A549 (cell line): ENCODE results near the gene GRM5. TPM values are rescaled to one million over a fixed set of nuclear protein-coding genes. Genes with fewer than 3 reads are reported as not detected.

ENCODE experiments used
- ATAC-seq, 2 experiments: fragments of 200-7000 bp in 1 of 2; fragments of >200 bp in 1 of 2; cut with Nextera tagmentation in 1 of 2; cut with Tn5 transposase in 1 of 2; 3 replicates each; pipeline versions ENCODE4 v1.8.0 to v1.9.1; 2018 to 2020; ENCODE audit warnings: mild to moderate bottlenecking in 1 of 2, moderate library complexity in 1 of 2
- CTCF ChIA-PET: fragments of 300-600 bp; sonication (Branson Sonifier 250); formaldehyde crosslinking; extraction: SDS; loops from one replicate; lab custom pipeline; 2021; ENCODE audit warnings: antibody characterized with exemption, inconsistent platforms; lab: Yijun Ruan, JAX
- POLR2A ChIA-PET: fragments of 350-600 bp; formaldehyde crosslinking; extraction: SDS; loops from one replicate; lab custom pipeline; 2021; ENCODE audit warnings: antibody characterized with exemption, inconsistent platforms; lab: Yijun Ruan, JAX
- DNase-seq, 2 experiments: peaks; one replicate each; pipeline versions ENCODE4 v3.0.0 to v3.0.0-alpha.2; 2011 to 2016; ENCODE audit warnings: low read depth in 1 of 2, low spot score in 1 of 2
- FAIRE-seq: peaks from 2 replicates; lab custom pipeline; 2011; peaks lifted over from hg19 to GRCh38; lab: Jason Lieb, UNC
- H3K27ac ChIP-seq, 2 experiments: fragments of >200 bp; sonication (Bioruptor Twin); formaldehyde crosslinking; 3 replicates each; pipeline ENCODE4 v1.5.1; 2016 to 2017
- H3K4me1 ChIP-seq: fragments of >200 bp; sonication (Bioruptor Twin); formaldehyde crosslinking; 3 replicates; pipeline ENCODE4 v1.6.1; 2016
- H3K4me2 ChIP-seq: fragments of >200 bp; sonication (Bioruptor Twin); formaldehyde crosslinking; 3 replicates; pipeline ENCODE4 v1.6.1; 2016
- H3K4me3 ChIP-seq: fragments of >200 bp; sonication (Bioruptor Twin); formaldehyde crosslinking; 3 replicates; pipeline ENCODE4 v1.5.1; 2016
- H3K9me3 ChIP-seq: fragments of >200 bp; sonication (Bioruptor Twin); formaldehyde crosslinking; 3 replicates; pipeline ENCODE4 v1.6.1; 2016
- CBX2 ChIP-seq: fragments of 200-600 bp; sonication (generic); IDR thresholded peaks from 2 replicates; pipeline ENCODE4 v1.6.1; 2016; ENCODE audit warnings: low read depth, mild to moderate bottlenecking, borderline replicate concordance
- CEBPB ChIP-seq, 2 experiments: fragments of >200 bp in 1 of 2; sonication (Bioruptor Twin) in 1 of 2; formaldehyde crosslinking in 1 of 2; IDR thresholded peaks; 2 replicates each; pipeline ENCODE4 v1.6.1; 2012 to 2016
- EHF ChIP-seq: fragments of 250-450 bp; sonication (Bioruptor Pico); IDR thresholded peaks from 2 replicates; pipeline ENCODE4 v1.5.0; 2020; ENCODE audit warnings: mild to moderate bottlenecking
- EP300 ChIP-seq, 2 experiments: fragments of >200 bp; sonication (Bioruptor Twin); formaldehyde crosslinking; IDR thresholded peaks; 2 replicates in 1 of 2; 3 replicates in 1 of 2; pipeline ENCODE4 v1.6.1; 2016 to 2017
- HDAC2 ChIP-seq: fragments of 200-600 bp; sonication (generic); IDR thresholded peaks from 2 replicates; pipeline ENCODE4 v1.6.1; 2016
- HOXB13 ChIP-seq: fragments of 250-450 bp; sonication (Bioruptor Pico); IDR thresholded peaks from 2 replicates; pipeline ENCODE4 v1.5.0; 2020; ENCODE audit warnings: low read depth, mild to moderate bottlenecking, moderate library complexity
- KDM1A ChIP-seq: fragments of 200-600 bp; sonication (generic); IDR thresholded peaks from 2 replicates; pipeline ENCODE4 v1.6.1; 2016; ENCODE audit warnings: low read depth, mild to moderate bottlenecking
- KDM5A ChIP-seq: fragments of 200-600 bp; sonication (generic); IDR thresholded peaks from 2 replicates; pipeline ENCODE4 v1.6.1; 2016; ENCODE audit warnings: antibody characterized with exemption, mild to moderate bottlenecking
- NPAS2 ChIP-seq: fragments of 250-450 bp; sonication (Bioruptor Pico); IDR thresholded peaks from 2 replicates; pipeline ENCODE4 v1.8.0; 2022; ENCODE audit warnings: mild to moderate bottlenecking, moderate library complexity, borderline replicate concordance
- NR3C1 ChIP-seq: fragments of >200 bp; sonication (Bioruptor Twin); formaldehyde crosslinking; IDR thresholded peaks from 3 replicates; pipeline ENCODE4 v1.6.1; 2017
- POLR2A ChIP-seq: IDR thresholded peaks from 2 replicates; pipeline ENCODE4 v1.6.1; 2012; ENCODE audit warnings: mild to moderate bottlenecking, low read length
- POLR2AphosphoS2 ChIP-seq: conservative IDR thresholded peaks from 2 replicates; pipeline ENCODE4 v1.6.1; 2012; ENCODE audit warnings: low read length, improper control_type of control experiment, inconsistent platforms
- RFX5 ChIP-seq: fragments of 450-650 bp; IDR thresholded peaks from 2 replicates; pipeline ENCODE4 v1.7.1; 2014; ENCODE audit warnings: antibody characterized with exemption, mild to moderate bottlenecking, moderate library complexity
- RNF2 ChIP-seq: fragments of 200-600 bp; sonication (generic); IDR thresholded peaks from 2 replicates; pipeline ENCODE4 v1.6.1; 2016; ENCODE audit warnings: low read depth, mild to moderate bottlenecking, antibody characterized with exemption, moderate library complexity, borderline replicate concordance
- SMC3 ChIP-seq: fragments of >200 bp; sonication (Bioruptor Twin); formaldehyde crosslinking; IDR thresholded peaks from 3 replicates; pipeline ENCODE4 v1.6.1; 2018; ENCODE audit warnings: inconsistent platforms
- SREBF2 ChIP-seq: fragments of 450-650 bp; IDR thresholded peaks from 2 replicates; pipeline ENCODE4 v1.6.1; 2014; ENCODE audit warnings: mild to moderate bottlenecking, moderate library complexity
- WGBS: methylation state at CpG from one replicate; pipeline ENCODE4 v1.1.6; 2017; ENCODE audit errors: missing lambda C conversion rate; 5-methylcytosine and 5-hydroxymethylcytosine counted together
- polyA plus RNA-seq, 4 experiments: library from polyadenylated mRNA; depleted of rRNA in 3 of 4; stranded (reverse); fragments of >200 nt; fragmentation: RNase III in 1 of 4; extraction: RNeasy Plus Mini Kit Qiagen cat#74134 plus additional on column Dnase treatment in 1 of 4; gene quantifications; 2 replicates in 3 of 4; 3 replicates in 1 of 4; pipeline ENCODE4 v1.2.3, GENCODE V29; 2011 to 2017
- TF ChIP-seq, protein P1 (sequence below): IDR thresholded peaks from 2 replicates; pipeline ENCODE4 v1.6.1; 2012
- TF ChIP-seq, protein P2 (sequence below): fragments of >200 bp; sonication (Bioruptor Twin); formaldehyde crosslinking; IDR thresholded peaks from 3 replicates; pipeline ENCODE4 v1.6.1; 2016
- TF ChIP-seq, protein P3 (sequence below): fragments of 450-650 bp; IDR thresholded peaks from 2 replicates; pipeline ENCODE4 v1.6.1; 2014; ENCODE audit warnings: antibody characterized with exemption
- TF ChIP-seq, protein P4 (sequence below): fragments of >200 bp; sonication (Bioruptor Twin); formaldehyde crosslinking; IDR thresholded peaks from 2 replicates; pipeline ENCODE4 v1.6.1; 2016
- TF ChIP-seq, protein P5 (sequence below): fragments of 200-600 bp; sonication (generic); IDR thresholded peaks from 2 replicates; pipeline ENCODE4 v1.6.1; 2016; ENCODE audit warnings: antibody characterized with exemption, mild to moderate bottlenecking, moderate library complexity

GRM5 gene
- polyA plus RNA-seq, 2 of the 4 experiments (the other 2 are of a cell fraction) = 0.01 TPM; not detected in 1

DNA sequence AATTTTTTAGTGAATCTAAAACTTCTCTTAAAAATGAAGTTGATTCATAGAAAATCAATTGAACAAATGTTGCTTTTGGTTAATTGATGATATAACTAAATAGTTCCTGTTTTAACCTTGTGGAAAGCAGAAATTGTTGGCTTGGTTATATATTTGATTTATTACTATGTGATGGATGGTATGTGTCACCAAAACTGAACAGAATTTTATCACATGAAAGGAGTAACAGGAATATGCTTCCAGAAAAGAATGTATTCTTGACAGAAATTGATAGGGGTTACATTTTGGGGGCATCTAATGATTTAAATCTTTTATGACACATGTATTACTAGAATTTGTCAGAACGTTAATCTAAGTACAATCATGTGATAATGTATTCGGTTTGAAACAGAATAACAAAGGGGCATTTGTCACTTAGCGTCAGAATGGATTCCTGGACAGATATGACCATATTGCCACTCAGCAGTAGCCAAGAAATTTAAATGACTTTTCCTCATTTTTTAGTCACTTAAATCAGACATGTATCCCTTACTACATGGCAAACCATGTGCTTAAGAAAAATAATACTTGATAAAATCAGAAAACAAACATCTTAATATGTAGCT, 295.2 kb downstream of the GRM5 start:
- FAIRE-seq (no peak), ATAC-seq (no peak)
- no peak overlapping the region for H3K4me3 ChIP-seq
- under 1% methylated on average over 3 of the region's 3 CpGs for WGBS
- no peak overlapping the region for H3K4me2 ChIP-seq
- no peaks in the 10 kb centered on the region for H3K4me1 ChIP-seq
- TF ChIP-seq CEBPB (IDR thresholded peaks at IDR 0.05) (no peak), HDAC2 (no peak), SMC3 (no peak), NPAS2 (CRISPR knock-in tag) (no peak), POLR2A (no peak), HOXB13 (CRISPR knock-in tag) (no peak)
- TF ChIP-seq, all 56 proteins: peak for 0
- no peak overlapping the region for H3K27ac ChIP-seq
- CTCF ChIA-PET = no interaction called here
- H3K9me3 ChIP-seq = no peaks in the 10 kb centered on the region
- POLR2A ChIA-PET = no interaction called here
- DNase-seq = no peak

DNA sequence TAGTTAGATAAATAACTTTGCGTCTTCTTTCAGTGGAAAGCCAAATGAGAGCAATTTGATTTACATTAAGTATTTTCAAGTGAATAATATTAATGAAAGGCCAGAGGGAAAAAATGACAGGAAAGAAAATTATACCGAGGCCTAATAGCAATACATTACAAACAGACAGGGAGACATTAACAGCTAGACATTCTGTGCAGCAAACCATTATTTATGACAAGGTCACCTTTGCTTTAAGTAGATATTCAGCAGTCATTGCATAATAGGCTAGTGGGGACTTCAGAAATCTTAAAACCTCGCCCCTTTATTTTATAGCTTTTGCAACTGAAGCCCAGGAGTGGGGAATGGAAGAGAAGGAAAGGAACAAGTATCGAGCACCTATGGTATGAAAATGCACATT, 321.6 kb downstream of the GRM5 start:
- ChIA-PET CTCF (no interaction called here), POLR2A (no interaction called here)
- 17% methylated on average over 4 of the region's 4 CpGs for WGBS
- Histone ChIP-seq H3K4me1 (no peaks in the 10 kb centered on the region), H3K27ac (no peak overlapping the region), H3K4me3 (no peak overlapping the region), H3K9me3 (no peaks in the 10 kb centered on the region), H3K4me2 (no peak overlapping the region)
- DNase-seq = no peak
- ATAC-seq = no peak
- TF ChIP-seq SMC3 (no peak), RNF2 (no peak), NR3C1 (no peak)
- FAIRE-seq = no peak

DNA sequence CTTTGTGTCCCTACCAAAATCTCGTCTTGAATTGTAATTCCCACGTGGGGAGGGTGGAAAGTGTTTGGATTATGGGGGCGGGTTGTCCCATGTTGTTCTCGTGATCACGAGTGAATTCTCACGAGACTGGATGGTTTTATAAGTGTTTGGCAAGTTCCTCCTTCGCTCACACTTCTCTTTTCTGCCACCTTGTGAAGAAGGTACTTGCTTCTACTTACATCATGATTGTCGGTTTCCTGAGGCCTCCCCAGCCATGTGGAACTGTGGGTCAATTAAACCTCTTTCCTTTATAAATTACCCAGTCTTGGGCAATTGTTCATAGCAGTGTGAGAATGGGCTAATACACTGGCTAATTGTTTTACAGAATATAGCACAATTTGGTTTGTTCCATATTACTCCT, 326.3 kb downstream of the GRM5 start:
- 3% methylated on average over 8 of the region's 8 CpGs for WGBS
- H3K9me3 ChIP-seq = no peaks in the 10 kb centered on the region
- no peak overlapping the region for H3K27ac ChIP-seq
- no peak overlapping the region for H3K4me2 ChIP-seq
- ChIA-PET CTCF (interaction anchor here (0.6 kb wide), 1 partner anchor 11 kb away, joined by 3 read pairs; no protein-coding TSS in a partner anchor), POLR2A (no interaction called here)
- no peak for ATAC-seq
- H3K4me3 ChIP-seq = no peak overlapping the region
- FAIRE-seq = no peak
- no peaks in the 10 kb centered on the region for H3K4me1 ChIP-seq
- TF ChIP-seq, protein P1, sequence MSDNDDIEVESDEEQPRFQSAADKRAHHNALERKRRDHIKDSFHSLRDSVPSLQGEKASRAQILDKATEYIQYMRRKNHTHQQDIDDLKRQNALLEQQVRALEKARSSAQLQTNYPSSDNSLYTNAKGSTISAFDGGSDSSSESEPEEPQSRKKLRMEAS = no peak
- no peak for TF ChIP-seq EP300 (IDR thresholded peaks at IDR 0.05)
- TF ChIP-seq, protein P2, sequence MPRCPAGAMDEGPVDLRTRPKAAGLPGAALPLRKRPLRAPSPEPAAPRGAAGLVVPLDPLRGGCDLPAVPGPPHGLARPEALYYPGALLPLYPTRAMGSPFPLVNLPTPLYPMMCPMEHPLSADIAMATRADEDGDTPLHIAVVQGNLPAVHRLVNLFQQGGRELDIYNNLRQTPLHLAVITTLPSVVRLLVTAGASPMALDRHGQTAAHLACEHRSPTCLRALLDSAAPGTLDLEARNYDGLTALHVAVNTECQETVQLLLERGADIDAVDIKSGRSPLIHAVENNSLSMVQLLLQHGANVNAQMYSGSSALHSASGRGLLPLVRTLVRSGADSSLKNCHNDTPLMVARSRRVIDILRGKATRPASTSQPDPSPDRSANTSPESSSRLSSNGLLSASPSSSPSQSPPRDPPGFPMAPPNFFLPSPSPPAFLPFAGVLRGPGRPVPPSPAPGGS = no peak
- TF ChIP-seq, protein P3, sequence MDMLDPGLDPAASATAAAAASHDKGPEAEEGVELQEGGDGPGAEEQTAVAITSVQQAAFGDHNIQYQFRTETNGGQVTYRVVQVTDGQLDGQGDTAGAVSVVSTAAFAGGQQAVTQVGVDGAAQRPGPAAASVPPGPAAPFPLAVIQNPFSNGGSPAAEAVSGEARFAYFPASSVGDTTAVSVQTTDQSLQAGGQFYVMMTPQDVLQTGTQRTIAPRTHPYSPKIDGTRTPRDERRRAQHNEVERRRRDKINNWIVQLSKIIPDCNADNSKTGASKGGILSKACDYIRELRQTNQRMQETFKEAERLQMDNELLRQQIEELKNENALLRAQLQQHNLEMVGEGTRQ = no peak
- no peak for TF ChIP-seq SMC3
- TF ChIP-seq KDM1A = no peak
- no peak for TF ChIP-seq CBX2
- no peak for TF ChIP-seq RFX5
- TF ChIP-seq EHF (CRISPR knock-in tag) = no peak
- TF ChIP-seq POLR2A = no peak
- TF ChIP-seq, protein P4, sequence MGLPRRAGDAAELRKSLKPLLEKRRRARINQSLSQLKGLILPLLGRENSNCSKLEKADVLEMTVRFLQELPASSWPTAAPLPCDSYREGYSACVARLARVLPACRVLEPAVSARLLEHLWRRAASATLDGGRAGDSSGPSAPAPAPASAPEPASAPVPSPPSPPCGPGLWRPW = no peak
- no peak for TF ChIP-seq SREBF2
- TF ChIP-seq, protein P5, sequence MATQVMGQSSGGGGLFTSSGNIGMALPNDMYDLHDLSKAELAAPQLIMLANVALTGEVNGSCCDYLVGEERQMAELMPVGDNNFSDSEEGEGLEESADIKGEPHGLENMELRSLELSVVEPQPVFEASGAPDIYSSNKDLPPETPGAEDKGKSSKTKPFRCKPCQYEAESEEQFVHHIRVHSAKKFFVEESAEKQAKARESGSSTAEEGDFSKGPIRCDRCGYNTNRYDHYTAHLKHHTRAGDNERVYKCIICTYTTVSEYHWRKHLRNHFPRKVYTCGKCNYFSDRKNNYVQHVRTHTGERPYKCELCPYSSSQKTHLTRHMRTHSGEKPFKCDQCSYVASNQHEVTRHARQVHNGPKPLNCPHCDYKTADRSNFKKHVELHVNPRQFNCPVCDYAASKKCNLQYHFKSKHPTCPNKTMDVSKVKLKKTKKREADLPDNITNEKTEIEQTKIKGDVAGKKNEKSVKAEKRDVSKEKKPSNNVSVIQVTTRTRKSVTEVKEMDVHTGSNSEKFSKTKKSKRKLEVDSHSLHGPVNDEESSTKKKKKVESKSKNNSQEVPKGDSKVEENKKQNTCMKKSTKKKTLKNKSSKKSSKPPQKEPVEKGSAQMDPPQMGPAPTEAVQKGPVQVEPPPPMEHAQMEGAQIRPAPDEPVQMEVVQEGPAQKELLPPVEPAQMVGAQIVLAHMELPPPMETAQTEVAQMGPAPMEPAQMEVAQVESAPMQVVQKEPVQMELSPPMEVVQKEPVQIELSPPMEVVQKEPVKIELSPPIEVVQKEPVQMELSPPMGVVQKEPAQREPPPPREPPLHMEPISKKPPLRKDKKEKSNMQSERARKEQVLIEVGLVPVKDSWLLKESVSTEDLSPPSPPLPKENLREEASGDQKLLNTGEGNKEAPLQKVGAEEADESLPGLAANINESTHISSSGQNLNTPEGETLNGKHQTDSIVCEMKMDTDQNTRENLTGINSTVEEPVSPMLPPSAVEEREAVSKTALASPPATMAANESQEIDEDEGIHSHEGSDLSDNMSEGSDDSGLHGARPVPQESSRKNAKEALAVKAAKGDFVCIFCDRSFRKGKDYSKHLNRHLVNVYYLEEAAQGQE = no peak
- TF ChIP-seq POLR2AphosphoS2 = no peak
- no peak for TF ChIP-seq KDM5A
- no peak for DNase-seq
